DMS 273 (cell line): ENCODE measurements around the gene RAB9A.
"Not testable (repeated sequence)": the region's sequence is repeated elsewhere in the genome, so short reads cannot be mapped to it uniquely, and the experiment has no call there.

ENCODE experiments used
- DNase-seq: peaks from one replicate; lab custom pipeline; 2025; ENCODE audit not compliant: unreplicated experiment; lab: John Stamatoyannopoulos, UW

Gene RAB9A

GRCh38 chrX:13688958-13689740 is at the start of gene RAB9A:
RAB9A (plus strand) TSS chrX:13689128; CDS start chrX:13708747, 19,619 bp downstream.
- DNase-seq: peak; percentile 89

GRCh38 chrX:13641684-13642083 is 47.2 kb upstream of the RAB9A start:
- not testable (repeated sequence) for DNase-seq

- no peak for DNase-seq
Observed at GRCh38 chrX:13645464-13646153, 43.3 kb upstream of the RAB9A start.

GRCh38 chrX:13646154-13646549 is 42.8 kb upstream of the RAB9A start:
- DNase-seq: peak; percentile 79

- peak; percentile 35 for DNase-seq
Observed at GRCh38 chrX:13647709-13648212, 41.2 kb upstream of the RAB9A start.

GRCh38 chrX:13648336-13648735 is 40.6 kb upstream of the RAB9A start:
- DNase-seq: not testable (repeated sequence)

- DNase-seq: no peak
Observed at GRCh38 chrX:13649838-13650237, 39.1 kb upstream of the RAB9A start.

GRCh38 chrX:13650318-13650717 is 38.6 kb upstream of the RAB9A start:
- DNase-seq: no peak

- no peak for DNase-seq
Observed at GRCh38 chrX:13651150-13651549, 37.8 kb upstream of the RAB9A start.

- no peak for DNase-seq
Observed at GRCh38 chrX:13652287-13652793, 36.6 kb upstream of the RAB9A start.

- DNase-seq: peak; percentile 98
Observed at GRCh38 chrX:13652850-13653693, 35.9 kb upstream of the RAB9A start, which contains the start of gene TCEANC. TCEANC (plus strand) TSS chrX:13653141; CDS start chrX:13662509, 9,368 bp downstream.

- DNase-seq: no peak
Observed at GRCh38 chrX:13654116-13654515, 34.8 kb upstream of the RAB9A start.

- no peak for DNase-seq
Observed at GRCh38 chrX:13655674-13656073, 33.3 kb upstream of the RAB9A start.

- peak; percentile 81 for DNase-seq
Observed at GRCh38 chrX:13658602-13659001, 30.3 kb upstream of the RAB9A start.

- DNase-seq: no peak
Observed at GRCh38 chrX:13659063-13659462, 29.9 kb upstream of the RAB9A start.

GRCh38 chrX:13661735-13662288 is 27.1 kb upstream of the RAB9A start:
- DNase-seq: no peak

- DNase-seq: no peak
Observed at GRCh38 chrX:13662355-13662791, 26.6 kb upstream of the RAB9A start.

- no peak for DNase-seq
Observed at GRCh38 chrX:13664020-13664419, 24.9 kb upstream of the RAB9A start.

- DNase-seq: no peak
Observed at GRCh38 chrX:13666836-13667235, 22.1 kb upstream of the RAB9A start.

GRCh38 chrX:13667919-13668318 is 21.0 kb upstream of the RAB9A start:
- DNase-seq: no peak
